ENCODE data around the gene ROBO1. TPM values are rescaled to one million over a fixed set of nuclear protein-coding genes. Genes with fewer than 3 reads are reported as not detected.

The ROBO1 gene
- total and polyA plus RNA-seq, 3 experiments from 2014 or later = 0.54 to 0.59 (median 0.55) TPM

DNA sequence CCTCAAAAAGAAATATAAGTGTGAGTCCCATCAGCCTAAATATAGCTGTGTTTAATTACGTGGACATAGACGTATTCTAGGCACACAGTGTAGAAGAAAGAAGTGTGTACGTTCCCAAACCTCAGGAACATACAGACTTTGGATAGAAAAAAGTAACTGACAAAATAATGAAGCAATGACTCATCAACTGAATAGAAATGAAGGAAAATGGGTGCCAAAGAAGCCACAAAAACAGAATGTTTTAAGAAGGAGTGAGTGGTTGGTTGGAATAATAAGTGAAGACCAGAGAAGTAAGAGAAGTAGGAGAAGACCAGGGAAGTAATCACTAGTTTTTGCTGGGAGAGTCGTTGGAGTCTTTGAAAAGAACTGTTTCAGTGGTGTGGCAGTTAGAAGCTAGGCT is 518.1 kb downstream of the ROBO1 start:
- Mint-ChIP-seq H3K4me3 (no peak overlapping the region), H3K4me1 (no peaks in the 10 kb centered on the region), H3K36me3 (no peaks in the 10 kb centered on the region), H3K27me3 (no peaks in the 10 kb centered on the region), H3K27ac (no peak overlapping the region), H3K9me3 (peaks cover 7 to 30% (median 12%) of the 10 kb centered on the region in 5 donors)
- Histone ChIP-seq H3K27me3 (ENCODE audit: insufficient read depth, low read length, poor library complexity, severe bottlenecking) (no peaks in the 10 kb centered on the region), H3K9me3 (ENCODE audit: low read length) (peaks cover 4% of the 10 kb centered on the region), H3K27ac (ENCODE audit: low read depth, low read length) (no peak overlapping the region), H3K4me3 (ENCODE audit: low read length) (no peak overlapping the region), H3K36me3 (ENCODE audit: insufficient read depth, low read length) (no peaks in the 10 kb centered on the region), H3K4me1 (ENCODE audit: insufficient read depth, low read length) (no peaks in the 10 kb centered on the region)
- ChIA-PET POLR2A (no interaction called here), CTCF (interaction anchor here (1.1 kb wide), 1 partner anchor 14 kb away, joined by 3 read pairs; no protein-coding TSS in a partner anchor)
- DNase-seq = no peak

DNA sequence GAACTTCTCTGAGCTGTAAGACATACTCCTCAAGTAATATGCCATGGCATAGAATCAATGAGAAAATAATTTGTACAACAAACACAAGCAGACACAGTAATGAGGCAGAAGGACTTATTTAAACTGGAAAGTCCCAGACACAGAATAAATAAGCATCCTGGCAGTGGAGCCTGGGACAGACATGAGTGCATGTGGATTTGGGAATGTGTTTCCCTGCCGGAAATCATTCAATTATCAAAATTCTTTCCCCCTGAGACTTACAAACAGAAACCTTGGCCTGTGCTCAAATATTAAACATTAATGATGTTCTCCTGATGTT is 520.1 kb downstream of the ROBO1 start:
- H3K27ac ChIP-seq (ENCODE audit: low read depth, low read length) = no peak overlapping the region
- no peaks in the 10 kb centered on the region for H3K27me3 ChIP-seq (ENCODE audit: insufficient read depth, low read length, poor library complexity, severe bottlenecking)
- no peaks in the 10 kb centered on the region for H3K36me3 ChIP-seq (ENCODE audit: insufficient read depth, low read length)
- Mint-ChIP-seq H3K27me3 (no peaks in the 10 kb centered on the region), H3K36me3 (no peaks in the 10 kb centered on the region), H3K4me3 (no peak overlapping the region), H3K9me3 (peaks cover 6 to 20% (median 14%) of the 10 kb centered on the region in 5 donors), H3K4me1 (no peaks in the 10 kb centered on the region), H3K27ac (no peak overlapping the region)
- no peaks in the 10 kb centered on the region for H3K9me3 ChIP-seq (ENCODE audit: low read length)
- ChIA-PET CTCF (no interaction called here), POLR2A (no interaction called here)
- no peaks in the 10 kb centered on the region for H3K4me1 ChIP-seq (ENCODE audit: insufficient read depth, low read length)
- DNase-seq = no peak
- no peak overlapping the region for H3K4me3 ChIP-seq (ENCODE audit: low read length)

DNA sequence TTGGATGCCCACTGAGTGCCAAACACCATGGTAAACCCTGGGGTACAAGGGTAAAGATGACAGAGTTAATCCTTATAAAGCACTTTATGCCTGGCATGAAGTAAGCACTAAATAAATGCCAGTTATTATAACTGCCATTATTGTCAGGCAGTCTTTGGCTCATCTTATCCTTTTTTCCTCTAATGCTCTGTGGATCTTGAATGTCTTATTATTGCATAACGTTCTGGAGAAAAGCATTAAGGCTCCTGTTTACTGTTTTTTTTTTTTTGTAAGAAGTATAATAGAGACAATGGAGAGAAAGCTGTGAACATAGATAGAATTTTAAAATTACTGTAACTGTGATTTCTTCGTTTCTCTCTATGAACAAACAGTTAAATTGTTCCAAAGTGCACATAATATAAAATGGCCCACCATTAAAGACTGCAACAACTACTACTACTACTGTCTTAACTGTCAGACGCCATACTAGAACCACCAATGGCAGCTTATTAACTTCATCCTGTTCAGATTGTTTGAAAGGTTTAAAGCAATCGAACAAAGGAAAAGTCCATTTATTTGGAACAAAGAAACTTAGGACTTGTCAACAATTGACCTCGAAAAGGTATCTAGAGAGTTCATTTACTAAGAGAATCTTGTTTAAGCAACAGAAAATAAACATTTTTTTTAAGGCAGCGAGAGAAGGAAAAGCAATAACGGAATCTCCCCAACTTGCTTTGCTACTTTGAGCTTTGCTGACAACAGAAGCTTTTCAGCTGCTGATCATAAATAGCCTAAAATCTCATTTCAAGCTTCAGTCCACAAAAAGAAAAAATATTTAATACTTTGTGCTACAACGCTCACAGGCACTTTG is 520.7 kb downstream of the ROBO1 start:
- no peaks in the 10 kb centered on the region for H3K27me3 ChIP-seq (ENCODE audit: insufficient read depth, low read length, poor library complexity, severe bottlenecking)
- Mint-ChIP-seq H3K36me3 (no peaks in the 10 kb centered on the region), H3K27me3 (no peaks in the 10 kb centered on the region), H3K27ac (no peak overlapping the region), H3K9me3 (peaks cover 5 to 21% (median 12%) of the 10 kb centered on the region in 5 donors), H3K4me1 (no peaks in the 10 kb centered on the region), H3K4me3 (no peak overlapping the region)
- DNase-seq = no peak
- no peak overlapping the region for H3K4me3 ChIP-seq (ENCODE audit: low read length)
- ChIA-PET CTCF (no interaction called here), POLR2A (no interaction called here)
- H3K4me1 ChIP-seq (ENCODE audit: insufficient read depth, low read length) = no peaks in the 10 kb centered on the region
- H3K27ac ChIP-seq (ENCODE audit: low read depth, low read length) = no peak overlapping the region
- H3K9me3 ChIP-seq (ENCODE audit: low read length) = no peaks in the 10 kb centered on the region
- no peaks in the 10 kb centered on the region for H3K36me3 ChIP-seq (ENCODE audit: insufficient read depth, low read length)

DNA sequence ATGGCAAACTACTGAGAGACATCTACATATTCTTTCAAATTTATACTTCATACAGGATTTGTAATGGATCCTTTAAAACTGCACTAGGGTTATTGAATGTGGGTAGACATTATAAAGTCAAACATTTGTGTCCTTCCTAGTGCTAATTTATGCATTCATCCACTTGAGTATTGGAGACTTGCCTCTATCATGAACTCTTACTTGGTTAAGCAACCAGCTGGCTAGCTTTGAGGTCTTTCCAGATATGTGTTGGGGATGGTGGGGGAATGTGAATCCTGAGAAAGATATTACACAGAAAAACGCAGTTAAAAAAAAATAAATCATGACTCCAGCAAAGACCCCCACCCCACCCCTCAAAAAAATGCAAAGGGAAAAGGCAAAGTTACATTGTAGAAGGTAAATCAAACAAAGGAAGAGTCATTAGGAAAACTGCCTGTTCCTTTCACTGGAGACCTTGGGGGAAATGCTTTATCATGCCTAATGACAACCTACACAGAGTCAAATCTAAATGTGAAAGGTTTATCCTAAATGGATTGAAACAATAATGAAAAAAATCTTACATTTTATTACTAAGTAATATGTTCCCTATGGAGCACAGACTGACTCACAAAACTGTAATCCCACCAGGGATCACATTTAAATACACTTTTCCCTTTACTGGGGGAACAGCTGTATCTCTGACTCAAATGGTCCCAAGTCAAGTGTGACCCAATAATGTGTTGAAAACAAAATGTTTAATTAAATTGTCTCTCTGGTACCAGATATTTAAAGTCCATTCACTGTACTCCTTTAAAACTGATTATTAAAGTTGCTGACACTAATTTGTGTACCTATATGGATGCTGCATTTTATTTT is 522.3 kb downstream of the ROBO1 start:
- Mint-ChIP-seq H3K27me3 (no peaks in the 10 kb centered on the region), H3K4me3 (no peak overlapping the region), H3K36me3 (no peaks in the 10 kb centered on the region), H3K4me1 (no peaks in the 10 kb centered on the region), H3K27ac (no peak overlapping the region), H3K9me3 (peaks cover 4 to 25% (median 12%) of the 10 kb centered on the region in 5 donors)
- no peaks in the 10 kb centered on the region for H3K4me1 ChIP-seq (ENCODE audit: insufficient read depth, low read length)
- no peak overlapping the region for H3K4me3 ChIP-seq (ENCODE audit: low read length)
- no peaks in the 10 kb centered on the region for H3K9me3 ChIP-seq (ENCODE audit: low read length)
- H3K27me3 ChIP-seq (ENCODE audit: insufficient read depth, low read length, poor library complexity, severe bottlenecking) = no peaks in the 10 kb centered on the region
- ChIA-PET CTCF (no interaction called here), POLR2A (no interaction called here)
- H3K36me3 ChIP-seq (ENCODE audit: insufficient read depth, low read length) = no peaks in the 10 kb centered on the region
- no peak overlapping the region for H3K27ac ChIP-seq (ENCODE audit: low read depth, low read length)
- DNase-seq = no peak

DNA sequence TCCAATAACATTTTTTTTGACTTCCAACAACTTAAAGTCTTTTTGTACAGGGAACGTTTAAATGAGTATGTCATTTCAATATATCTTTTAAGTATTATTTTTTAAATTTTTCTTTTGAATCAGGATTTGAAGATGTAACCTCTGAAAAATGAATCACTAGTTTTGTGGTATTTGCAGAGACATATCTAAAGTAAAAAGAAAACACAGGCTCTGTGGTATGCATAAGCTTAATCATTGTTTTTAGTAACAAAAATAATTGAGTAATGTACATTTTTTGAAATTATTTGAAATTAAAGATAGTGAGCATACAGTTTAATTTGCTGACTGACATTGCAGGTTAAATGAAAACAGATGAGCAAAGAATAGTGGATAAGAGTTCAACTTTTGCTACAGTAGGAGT is 531.3 kb downstream of the ROBO1 start:
- H3K9me3 ChIP-seq (ENCODE audit: low read length) = no peaks in the 10 kb centered on the region
- no peak overlapping the region for H3K4me3 Mint-ChIP-seq
- DNase-seq = no peak
- no peaks in the 10 kb centered on the region for H3K36me3 Mint-ChIP-seq
- H3K27me3 ChIP-seq (ENCODE audit: insufficient read depth, low read length, poor library complexity, severe bottlenecking) = no peaks in the 10 kb centered on the region
- H3K27ac Mint-ChIP-seq = no peak overlapping the region
- H3K4me3 ChIP-seq (ENCODE audit: low read length) = no peak overlapping the region
- H3K27me3 Mint-ChIP-seq = no peaks in the 10 kb centered on the region
- no peaks in the 10 kb centered on the region for H3K36me3 ChIP-seq (ENCODE audit: insufficient read depth, low read length)
- no peaks in the 10 kb centered on the region for H3K4me1 ChIP-seq (ENCODE audit: insufficient read depth, low read length)
- ChIA-PET CTCF (no interaction called here), POLR2A (no interaction called here)
- H3K4me1 Mint-ChIP-seq = no peaks in the 10 kb centered on the region
- H3K27ac ChIP-seq (ENCODE audit: low read depth, low read length) = no peak overlapping the region
- H3K9me3 Mint-ChIP-seq = peaks cover 3 to 21% (median 9%) of the 10 kb centered on the region in 5 donors

DNA sequence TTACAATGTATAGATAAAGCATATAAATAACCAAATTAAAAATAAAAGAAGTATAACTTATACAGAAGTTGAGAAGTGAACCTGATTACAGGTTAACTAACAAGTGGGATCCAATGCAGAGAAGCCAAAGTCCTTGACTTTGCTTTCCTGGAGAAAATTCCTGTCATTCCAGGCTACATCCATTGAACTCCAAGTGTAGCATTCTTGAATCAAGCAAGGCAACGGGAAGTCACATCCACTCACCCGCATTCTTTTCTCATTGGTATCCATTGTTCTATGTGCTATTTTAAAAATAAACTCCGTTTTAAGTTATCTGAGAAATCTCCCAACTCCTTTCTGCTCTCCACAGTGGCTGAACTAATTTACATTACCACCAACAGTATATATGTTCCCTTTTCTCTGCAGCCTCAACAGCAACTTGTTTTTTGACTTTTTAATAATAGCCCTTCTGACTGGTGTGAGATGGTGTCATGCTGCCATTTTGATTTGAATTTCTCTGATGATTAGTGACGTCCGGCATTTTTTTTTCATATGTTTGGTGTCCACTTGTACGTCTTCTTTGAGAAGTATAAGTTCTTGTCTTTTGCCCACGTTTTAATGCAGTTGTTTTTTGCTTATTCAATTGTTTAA is 534.3 kb downstream of the ROBO1 start:
- Histone ChIP-seq H3K27me3 (ENCODE audit: insufficient read depth, low read length, poor library complexity, severe bottlenecking) (no peaks in the 10 kb centered on the region), H3K27ac (ENCODE audit: low read depth, low read length) (no peak overlapping the region), H3K36me3 (ENCODE audit: insufficient read depth, low read length) (no peaks in the 10 kb centered on the region), H3K4me1 (ENCODE audit: insufficient read depth, low read length) (no peaks in the 10 kb centered on the region), H3K9me3 (ENCODE audit: low read length) (no peaks in the 10 kb centered on the region), H3K4me3 (ENCODE audit: low read length) (no peak overlapping the region)
- DNase-seq = no peak
- H3K4me1 Mint-ChIP-seq = no peaks in the 10 kb centered on the region
- no peaks in the 10 kb centered on the region for H3K36me3 Mint-ChIP-seq
- no peak overlapping the region for H3K27ac Mint-ChIP-seq
- ChIA-PET POLR2A (no interaction called here), CTCF (no interaction called here)
- H3K9me3 Mint-ChIP-seq = peaks cover 5 to 18% (median 15%) of the 10 kb centered on the region in 5 donors
- no peak overlapping the region for H3K4me3 Mint-ChIP-seq
- no peaks in the 10 kb centered on the region for H3K27me3 Mint-ChIP-seq

DNA sequence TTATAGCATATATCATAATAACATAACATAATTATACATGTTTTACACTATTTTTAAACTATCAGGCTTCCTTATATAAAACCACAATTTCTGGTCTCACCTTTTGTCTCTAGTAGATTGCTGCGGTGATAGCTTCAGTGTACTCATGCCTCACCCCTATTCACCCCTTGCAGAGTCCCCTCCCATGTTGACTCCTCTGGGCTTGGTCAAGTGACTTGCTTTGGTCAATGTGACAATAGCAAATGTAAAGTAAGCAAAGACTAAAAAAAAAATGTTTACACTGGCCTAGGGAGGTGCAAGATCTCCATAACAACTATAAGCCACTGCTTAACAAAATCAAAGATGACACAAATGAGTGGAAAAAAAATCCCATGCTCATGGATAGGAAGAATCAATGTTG is 537.5 kb downstream of the ROBO1 start:
- Mint-ChIP-seq H3K9me3 (peaks cover 11 to 25% (median 17%) of the 10 kb centered on the region in 5 donors), H3K27ac (no peak overlapping the region), H3K4me1 (no peaks in the 10 kb centered on the region), H3K27me3 (no peaks in the 10 kb centered on the region), H3K4me3 (no peak overlapping the region), H3K36me3 (no peaks in the 10 kb centered on the region)
- no peaks in the 10 kb centered on the region for H3K9me3 ChIP-seq (ENCODE audit: low read length)
- ChIA-PET CTCF (no interaction called here), POLR2A (no interaction called here)
- H3K4me3 ChIP-seq (ENCODE audit: low read length) = no peak overlapping the region
- H3K27me3 ChIP-seq (ENCODE audit: insufficient read depth, low read length, poor library complexity, severe bottlenecking) = no peaks in the 10 kb centered on the region
- H3K27ac ChIP-seq (ENCODE audit: low read depth, low read length) = no peak overlapping the region
- H3K4me1 ChIP-seq (ENCODE audit: insufficient read depth, low read length) = no peaks in the 10 kb centered on the region
- no peaks in the 10 kb centered on the region for H3K36me3 ChIP-seq (ENCODE audit: insufficient read depth, low read length)
- DNase-seq = no peak

DNA sequence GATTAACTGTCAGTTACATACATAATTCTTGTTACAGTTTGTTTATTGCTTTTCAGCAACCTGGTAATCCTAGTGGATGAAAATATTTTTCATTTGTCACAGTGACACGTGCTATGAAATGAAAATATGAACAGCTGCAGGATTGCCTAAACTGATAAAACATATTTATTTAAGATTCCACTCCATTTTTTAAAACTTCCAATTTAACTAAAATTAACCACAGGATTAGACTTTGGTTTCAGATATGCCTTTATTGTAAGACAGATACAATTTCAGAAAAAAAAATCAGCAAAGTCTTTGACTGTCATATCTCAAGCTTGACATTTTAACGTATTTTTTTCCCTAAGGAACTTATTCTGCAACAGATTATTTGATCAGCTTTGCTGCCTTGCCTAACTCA is 550.7 kb downstream of the ROBO1 start:
- Mint-ChIP-seq H3K9me3 (peaks cover 2 to 21% (median 7%) of the 10 kb centered on the region in 5 donors), H3K27me3 (no peaks in the 10 kb centered on the region), H3K4me3 (no peak overlapping the region), H3K4me1 (no peaks in the 10 kb centered on the region), H3K36me3 (no peaks in the 10 kb centered on the region), H3K27ac (no peak overlapping the region)
- no peak for DNase-seq
- CTCF ChIA-PET = no interaction called here
- Histone ChIP-seq H3K4me3 (ENCODE audit: low read length) (no peak overlapping the region), H3K9me3 (ENCODE audit: low read length) (no peaks in the 10 kb centered on the region), H3K36me3 (ENCODE audit: insufficient read depth, low read length) (no peaks in the 10 kb centered on the region), H3K27me3 (ENCODE audit: insufficient read depth, low read length, poor library complexity, severe bottlenecking) (no peaks in the 10 kb centered on the region), H3K4me1 (ENCODE audit: insufficient read depth, low read length) (no peaks in the 10 kb centered on the region), H3K27ac (ENCODE audit: low read depth, low read length) (no peak overlapping the region)
- POLR2A ChIA-PET = no interaction called here
